Right atrium auricular region (tissue), 2 donors: Measurements from ENCODE around the gene COL12A1. TPM values are rescaled to one million over a fixed set of nuclear protein-coding genes. Genes with fewer than 3 reads are reported as not detected.

Source experiments
- DNase-seq: peaks from one replicate; pipeline ENCODE4 v3.0.0-alpha.2; 2019; ENCODE audit warnings: low spot score
- H3K27ac ChIP-seq, 2 donors: fragments of 200-600 bp; sonication (generic); 1 replicate in 1 of 2; 2 replicates in 1 of 2; pipeline ENCODE4 v1.5.1; 2016 to 2019
- H3K27me3 ChIP-seq, 2 donors: fragments of 200-600 bp; sonication (generic); one replicate each; pipeline versions ENCODE4 v1.5.1 to v1.6.0; 2017 to 2019
- H3K36me3 ChIP-seq: fragments of 200-600 bp; sonication (generic); one replicate; pipeline ENCODE4 v1.5.1; 2016
- H3K4me1 ChIP-seq, 2 donors: fragments of 200-600 bp; sonication (generic); one replicate each; pipeline versions ENCODE4 v1.5.1 to v1.6.0; 2017 to 2019
- H3K4me3 ChIP-seq, 2 donors: fragments of 200-600 bp; sonication (generic); 1 replicate in 1 of 2; 2 replicates in 1 of 2; pipeline ENCODE4 v1.5.1; 2017 to 2019; ENCODE audit warnings: mild to moderate bottlenecking in 1 of 2, moderate library complexity in 1 of 2
- H3K9me3 ChIP-seq, 2 donors: fragments of 200-600 bp; sonication (generic); one replicate each; pipeline ENCODE4 v1.5.1; 2019
- total RNA-seq, 2 donors: library from RNA; depleted of rRNA; stranded (reverse); fragments of >200 nt; gene quantifications; one replicate each; pipeline ENCODE4 v1.1.0, GENCODE V29; 2016
- TF ChIP-seq, protein P1 (sequence below), 2 donors: fragments of 200-600 bp; sonication (generic); IDR thresholded peaks; one replicate each; pipeline ENCODE4 v1.5.1; 2019; ENCODE audit warnings: antibody characterized with exemption in 2 of 2

The COL12A1 gene
- total RNA-seq = 10 to 100 TPM; 28.6 to 29.7 TPM

DNA sequence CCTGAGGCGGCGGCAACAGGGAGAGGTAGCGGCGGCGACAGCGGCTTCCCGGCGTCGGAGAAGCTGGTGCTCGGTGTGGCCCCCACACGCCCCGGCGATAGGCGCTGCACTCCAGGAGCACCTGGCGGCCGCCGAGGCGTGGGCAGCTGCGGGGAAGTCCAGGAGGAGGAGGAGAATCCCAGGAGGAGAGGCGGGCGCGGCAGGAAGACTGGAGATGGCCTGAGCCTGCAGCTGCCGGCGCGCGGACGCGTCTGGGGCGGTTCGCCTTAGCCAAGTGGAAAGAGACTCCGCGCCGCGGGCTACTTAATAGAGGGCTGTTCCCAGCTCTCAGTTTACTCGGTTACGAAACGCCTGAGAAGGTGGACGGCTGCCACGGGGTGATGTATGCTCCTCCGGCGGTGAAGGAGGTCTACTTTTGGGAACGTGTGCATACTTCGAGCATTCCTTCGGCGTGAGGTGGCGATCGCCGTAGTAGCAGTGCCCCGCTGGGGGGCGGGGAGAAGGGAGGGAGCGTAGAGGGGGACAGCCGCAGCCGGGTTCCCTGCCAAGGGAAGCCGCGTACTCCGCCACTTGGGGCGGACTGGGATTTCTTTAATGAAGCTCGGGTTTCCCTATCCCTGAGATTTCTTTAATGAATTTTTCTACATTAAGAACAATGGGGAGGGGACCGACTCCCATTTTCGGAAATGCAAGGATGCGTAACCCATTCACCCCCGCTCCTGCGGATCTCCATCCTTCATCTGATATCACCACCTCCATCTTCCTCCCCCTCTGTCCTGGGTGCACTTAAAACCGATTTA is at the start of gene COL12A1:
Gene COL12A1, minus strand, starts transcription at position 278 of the 800 bp plus-strand sequence. CDS start 3,261 bp downstream, outside the sequence.
- Histone ChIP-seq H3K4me1 (peaks cover 0 to 60% of the 10 kb centered on the region in 2 donors), H3K4me3 (peak within 1 kb of the TSS; percentile 43 to 57), H3K9me3 (no peaks in the 10 kb centered on the region), H3K36me3 (no peaks in the 10 kb centered on the region), H3K27me3 (no peaks in the 10 kb centered on the region), H3K27ac (peak within 1 kb of the TSS; percentile 65 to 71)
- TF ChIP-seq, protein P1, sequence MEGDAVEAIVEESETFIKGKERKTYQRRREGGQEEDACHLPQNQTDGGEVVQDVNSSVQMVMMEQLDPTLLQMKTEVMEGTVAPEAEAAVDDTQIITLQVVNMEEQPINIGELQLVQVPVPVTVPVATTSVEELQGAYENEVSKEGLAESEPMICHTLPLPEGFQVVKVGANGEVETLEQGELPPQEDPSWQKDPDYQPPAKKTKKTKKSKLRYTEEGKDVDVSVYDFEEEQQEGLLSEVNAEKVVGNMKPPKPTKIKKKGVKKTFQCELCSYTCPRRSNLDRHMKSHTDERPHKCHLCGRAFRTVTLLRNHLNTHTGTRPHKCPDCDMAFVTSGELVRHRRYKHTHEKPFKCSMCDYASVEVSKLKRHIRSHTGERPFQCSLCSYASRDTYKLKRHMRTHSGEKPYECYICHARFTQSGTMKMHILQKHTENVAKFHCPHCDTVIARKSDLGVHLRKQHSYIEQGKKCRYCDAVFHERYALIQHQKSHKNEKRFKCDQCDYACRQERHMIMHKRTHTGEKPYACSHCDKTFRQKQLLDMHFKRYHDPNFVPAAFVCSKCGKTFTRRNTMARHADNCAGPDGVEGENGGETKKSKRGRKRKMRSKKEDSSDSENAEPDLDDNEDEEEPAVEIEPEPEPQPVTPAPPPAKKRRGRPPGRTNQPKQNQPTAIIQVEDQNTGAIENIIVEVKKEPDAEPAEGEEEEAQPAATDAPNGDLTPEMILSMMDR (IDR thresholded peaks at IDR 0.05) = no peak
- peak; percentile 96 for DNase-seq

- Histone ChIP-seq H3K9me3 (no peaks in the 10 kb centered on the region), H3K4me3 (no peak overlapping the region), H3K36me3 (peaks cover 15% of the 10 kb centered on the region), H3K27me3 (no peaks in the 10 kb centered on the region), H3K27ac (no peak overlapping the region), H3K4me1 (no peaks in the 10 kb centered on the region)
- TF ChIP-seq, protein P1 (IDR thresholded peaks at IDR 0.05) = no peak
- no peak for DNase-seq
Observed at GRCh38 chr6:75250552-75250951, 44.7 kb upstream of the COL12A1 start.

DNA sequence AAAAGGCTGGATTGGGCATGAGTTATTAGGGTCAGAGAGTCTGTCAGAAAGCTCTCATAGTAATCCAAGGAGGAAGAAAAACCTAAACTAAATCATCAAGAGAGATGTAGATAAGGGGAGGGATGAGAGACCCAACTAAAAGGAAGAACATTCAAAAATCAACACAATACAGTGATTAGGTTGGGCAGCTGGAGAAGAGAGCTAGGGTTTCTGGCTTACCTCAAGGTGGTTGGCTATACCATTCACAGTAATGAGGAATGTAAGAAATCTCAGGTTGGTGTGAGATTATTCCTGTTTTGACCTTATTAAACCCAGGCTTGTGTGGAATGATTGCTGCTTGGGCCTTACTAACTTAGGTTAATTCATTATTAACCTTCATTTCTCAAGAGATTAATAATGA is 44.0 kb upstream of the COL12A1 start:
- H3K4me3 ChIP-seq = no peak overlapping the region
- peaks cover 0 to under 1% of the 10 kb centered on the region in 2 donors for H3K4me1 ChIP-seq
- H3K27ac ChIP-seq = no peak overlapping the region
- TF ChIP-seq, protein P1 (IDR thresholded peaks at IDR 0.05) = no peak
- DNase-seq = no peak
- no peaks in the 10 kb centered on the region for H3K27me3 ChIP-seq
- peaks cover 9% of the 10 kb centered on the region for H3K36me3 ChIP-seq
- H3K9me3 ChIP-seq = no peaks in the 10 kb centered on the region

- Histone ChIP-seq H3K4me3 (no peak overlapping the region), H3K36me3 (no peaks in the 10 kb centered on the region), H3K27ac (no peak overlapping the region), H3K9me3 (no peaks in the 10 kb centered on the region), H3K27me3 (no peaks in the 10 kb centered on the region), H3K4me1 (peaks cover 0 to 25% of the 10 kb centered on the region in 2 donors)
- TF ChIP-seq, protein P1 (IDR thresholded peaks at IDR 0.05) = no peak
- no peak for DNase-seq
Observed at GRCh38 chr6:75246386-75246785, 40.5 kb upstream of the COL12A1 start.

DNA sequence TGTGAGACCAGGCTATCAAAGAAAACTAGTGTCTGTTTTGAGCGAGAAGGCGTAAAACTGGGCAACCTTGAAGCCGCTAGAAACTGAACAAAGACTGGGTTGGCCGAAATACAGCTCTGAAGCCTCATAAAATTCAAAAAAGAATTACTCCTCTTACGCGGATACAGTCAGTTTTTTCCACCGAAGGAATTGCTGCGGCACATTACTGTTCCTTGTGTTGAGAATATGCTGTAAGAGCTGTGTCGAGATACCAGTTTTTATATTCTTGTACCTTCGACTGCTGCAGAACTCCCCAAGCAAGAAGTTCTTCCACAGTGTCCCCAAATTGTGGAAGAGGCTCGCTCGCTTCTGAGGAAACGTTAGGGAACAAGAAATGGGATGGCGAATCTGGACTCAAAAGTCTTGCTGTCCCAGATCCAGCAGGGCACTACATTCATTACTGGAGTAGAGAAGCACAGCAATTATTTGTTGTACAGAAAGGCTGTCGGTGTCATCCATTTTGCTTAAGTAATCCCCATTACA is 38.3 kb upstream of the COL12A1 start:
- Histone ChIP-seq H3K9me3 (no peaks in the 10 kb centered on the region), H3K36me3 (peaks cover 11% of the 10 kb centered on the region), H3K27me3 (no peaks in the 10 kb centered on the region), H3K4me1 (peaks cover 0 to 28% of the 10 kb centered on the region in 2 donors), H3K27ac (peak overlapping the region; percentile 86 to 92), H3K4me3 (peak overlapping the region; percentile 62 to 87)
- TF ChIP-seq, protein P1 (IDR thresholded peaks at IDR 0.05) = no peak
- no peak for DNase-seq
